Measurements from ENCODE around the gene ELAVL1.

Gene ELAVL1

DNA sequence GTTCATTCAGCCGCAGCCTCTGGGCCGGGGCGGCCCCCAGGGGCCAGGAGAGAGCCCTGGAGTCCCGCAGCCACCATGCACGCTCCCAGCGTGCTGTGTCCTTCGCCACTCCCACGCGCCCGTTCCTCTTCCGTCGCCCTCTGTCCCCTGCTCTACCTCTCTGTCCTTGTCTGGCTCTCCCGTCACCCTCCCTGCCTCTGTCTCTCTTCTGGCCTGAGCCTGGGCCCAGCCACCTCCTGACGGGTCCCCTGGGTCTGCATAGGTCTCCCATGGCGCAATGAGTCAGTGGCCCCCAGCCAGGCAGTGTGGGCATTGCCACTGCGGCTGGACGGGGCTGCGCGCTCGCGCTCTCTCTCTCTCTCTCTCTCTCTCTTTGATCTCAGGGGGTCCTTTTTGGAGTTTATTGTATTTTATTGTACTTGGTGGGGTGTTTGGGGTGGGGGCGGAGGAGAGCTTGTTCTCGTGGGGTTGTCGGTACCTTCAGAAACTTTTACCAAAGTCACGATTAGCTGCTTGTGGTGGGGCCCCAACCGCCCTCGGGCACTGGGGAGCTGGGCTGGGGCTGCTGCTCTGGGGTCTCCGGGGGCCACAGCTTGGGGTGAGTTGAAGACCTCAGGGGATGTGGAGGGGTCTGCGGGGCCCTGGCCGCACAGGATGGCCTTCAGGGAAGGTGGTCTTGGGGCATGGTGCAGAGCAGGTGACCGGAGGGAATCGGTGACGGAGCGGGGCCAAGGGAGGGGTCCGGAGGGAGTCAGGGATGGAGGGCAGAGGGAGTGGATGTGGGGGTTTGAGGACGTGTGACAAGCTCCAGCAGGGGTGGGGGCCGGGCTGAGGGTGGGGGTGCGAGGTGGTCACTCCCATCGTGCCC, 92.5 kb downstream of the ELAVL1 start:
- DNase-seq, result no peak

DNA sequence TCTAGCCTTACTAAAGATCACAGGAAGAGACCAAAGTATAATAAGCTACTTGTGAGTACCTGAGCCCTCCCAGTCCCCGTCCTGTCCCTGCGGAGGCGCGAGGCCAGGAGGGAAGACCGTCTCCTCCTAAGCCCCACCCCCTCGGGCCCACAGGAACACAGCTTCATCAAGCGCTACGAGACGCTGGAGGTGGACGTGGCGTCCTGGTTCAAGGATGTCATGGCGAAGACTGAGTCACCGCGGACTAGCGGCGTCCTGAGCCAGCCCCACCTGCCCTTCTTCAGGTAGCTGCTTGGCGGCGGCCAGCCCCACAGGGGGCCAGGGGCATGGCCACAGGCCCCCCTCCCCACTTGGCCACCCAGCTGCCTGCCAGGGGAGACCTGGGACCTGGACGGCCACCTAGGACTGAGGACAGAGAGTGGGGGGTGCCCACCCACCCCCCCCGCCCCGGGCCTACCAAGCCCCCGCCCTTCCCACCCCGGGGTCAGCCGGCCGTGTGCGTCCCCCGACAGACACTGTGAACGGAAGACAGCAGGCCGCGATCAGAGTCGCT, 93.2 kb downstream of the ELAVL1 start:
- no peak for DNase-seq

DNA sequence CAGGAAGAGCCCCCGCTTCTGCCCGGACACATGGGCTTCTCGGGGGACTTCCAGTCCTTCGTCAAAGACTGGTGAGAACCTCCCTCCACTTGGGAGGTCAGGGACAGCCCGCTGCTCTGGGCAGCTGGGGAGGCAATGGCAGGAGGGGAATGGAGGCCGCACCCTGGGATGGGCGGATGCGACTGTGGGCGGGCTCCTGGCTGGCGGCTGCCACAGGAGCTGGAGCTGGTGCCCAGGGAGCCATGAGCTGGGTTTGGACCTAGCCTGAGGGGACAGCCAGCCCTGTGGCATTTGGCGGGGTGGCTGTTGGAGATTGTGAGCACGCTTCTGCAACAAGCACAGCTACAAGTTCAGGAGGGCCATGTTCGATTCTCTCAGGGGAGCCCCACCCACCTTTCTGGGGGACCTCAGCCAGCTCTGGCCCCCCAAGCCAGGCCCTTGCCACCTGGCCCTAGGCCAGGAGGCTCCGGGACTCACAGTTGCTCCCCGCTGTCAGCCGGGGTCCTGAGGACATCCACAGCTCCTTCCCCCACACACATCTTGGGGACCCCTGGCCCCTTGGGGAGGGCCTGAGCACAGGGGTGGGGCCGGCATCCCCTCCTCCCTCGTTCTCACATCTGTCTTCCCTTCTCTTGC, 93.8 kb downstream of the ELAVL1 start:
- no peak for DNase-seq

DNA sequence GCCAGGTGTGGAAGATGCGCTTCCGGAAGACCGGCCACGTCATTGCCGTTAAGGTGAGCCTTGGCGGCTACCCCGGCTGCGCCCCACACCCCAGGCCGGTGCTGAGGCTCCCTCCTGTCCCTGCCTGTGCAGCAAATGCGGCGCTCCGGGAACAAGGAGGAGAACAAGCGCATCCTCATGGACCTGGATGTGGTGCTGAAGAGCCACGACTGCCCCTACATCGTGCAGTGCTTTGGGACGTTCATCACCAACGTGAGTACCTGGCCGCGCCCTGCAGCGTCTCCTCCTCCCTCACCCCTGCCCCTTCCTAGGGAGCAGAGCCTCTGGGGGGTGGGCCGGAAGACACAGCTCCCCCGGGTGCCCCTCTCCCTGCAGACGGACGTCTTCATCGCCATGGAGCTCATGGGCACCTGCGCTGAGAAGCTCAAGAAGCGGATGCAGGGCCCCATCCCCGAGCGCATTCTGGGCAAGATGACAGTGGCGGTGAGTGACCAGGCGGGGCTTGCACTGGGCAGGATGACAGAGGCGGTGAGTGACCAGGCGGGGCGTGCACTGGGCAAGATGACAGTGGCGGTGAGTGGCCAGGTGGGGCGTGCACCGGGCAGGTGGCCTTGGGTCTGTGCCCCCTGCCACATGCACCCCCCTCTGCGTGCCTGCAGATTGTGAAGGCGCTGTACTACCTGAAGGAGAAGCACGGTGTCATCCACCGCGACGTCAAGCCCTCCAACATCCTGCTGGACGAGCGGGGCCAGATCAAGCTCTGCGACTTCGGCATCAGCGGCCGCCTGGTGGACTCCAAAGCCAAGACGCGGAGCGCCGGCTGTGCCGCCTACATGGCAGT, 94.9 kb downstream of the ELAVL1 start:
- no peak for DNase-seq

DNA sequence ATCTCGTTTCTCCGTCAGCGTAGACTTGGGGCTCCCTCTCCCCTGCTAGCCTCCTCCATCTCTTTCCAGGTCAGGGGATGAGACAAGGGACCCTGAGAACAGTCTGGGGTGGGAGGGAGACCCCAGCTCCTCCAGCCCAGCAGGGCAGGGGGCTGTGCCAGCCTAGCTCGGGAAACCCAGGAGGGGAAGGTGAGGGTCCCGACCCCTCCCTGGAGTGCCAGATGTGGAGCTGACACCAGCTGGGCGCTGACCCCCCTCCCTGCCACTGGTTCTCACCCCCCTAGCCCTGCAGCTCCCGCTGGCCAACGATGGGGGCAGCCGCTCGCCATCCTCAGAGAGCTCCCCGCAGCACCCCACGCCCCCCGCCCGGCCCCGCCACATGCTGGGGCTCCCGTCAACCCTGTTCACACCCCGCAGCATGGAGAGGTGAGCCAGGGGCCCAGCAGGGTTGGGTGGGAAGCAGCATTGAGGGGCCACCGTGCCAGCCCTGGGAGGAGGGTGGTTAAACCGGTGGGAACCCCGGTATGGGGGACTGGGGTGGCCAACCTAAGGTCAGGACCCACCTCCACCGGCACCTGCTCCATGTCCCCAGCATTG, 95.9 kb downstream of the ELAVL1 start:
- DNase-seq, result no peak

DNA sequence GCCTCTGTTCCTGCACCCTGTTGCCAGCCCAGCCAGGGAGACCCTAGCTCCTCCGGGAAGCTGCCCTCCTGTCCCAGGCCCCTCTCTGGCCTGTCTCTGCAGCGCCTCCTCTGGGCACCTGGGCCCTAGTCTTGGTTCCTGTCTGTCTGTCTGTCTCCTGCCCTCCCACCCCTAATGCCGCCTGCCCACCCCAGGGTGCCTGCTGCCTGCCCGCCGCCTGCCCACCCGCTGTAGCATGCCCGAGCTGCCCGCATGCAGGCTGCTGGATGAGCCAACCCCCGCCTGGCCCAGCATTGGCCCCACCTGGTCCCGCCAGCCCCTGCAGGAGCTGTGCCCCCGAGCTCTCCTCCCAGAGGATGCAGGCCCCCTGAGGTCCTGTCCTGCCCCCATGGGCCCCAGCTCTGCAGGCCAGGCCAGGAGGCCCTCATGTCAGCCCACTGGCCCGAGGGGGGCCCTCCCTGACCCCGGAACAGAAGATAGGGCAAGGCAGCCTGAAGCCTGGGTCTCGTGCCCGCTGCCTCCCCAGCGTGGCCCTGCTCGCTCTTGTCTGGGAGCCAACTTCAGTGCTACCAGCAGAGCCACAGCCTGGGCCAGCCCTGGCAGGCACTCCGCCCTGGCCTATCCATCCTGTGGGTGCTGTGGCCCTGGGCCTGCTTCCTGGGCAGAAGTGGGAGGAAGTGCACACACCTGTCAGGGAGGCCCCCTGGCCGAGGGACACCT, 96.5 kb downstream of the ELAVL1 start:
- no peak for DNase-seq
